Activated CD8-positive, alpha-beta memory T cell treated with anti-CD3 and anti-CD28 coated beads, Interleukin-2, amount 50 U/mL, for 24 hours (primary cell): ENCODE measurements around the gene TRIML1.
"Not testable (repeated sequence)": the region's sequence is repeated elsewhere in the genome, so short reads cannot be mapped to it uniquely, and the experiment has no call there.

Source experiments
- DNase-seq: peaks from one replicate; pipeline ENCODE4 v3.0.0-alpha.2; 2020; ENCODE audit errors: extremely low read depth

Gene TRIML1

DNA sequence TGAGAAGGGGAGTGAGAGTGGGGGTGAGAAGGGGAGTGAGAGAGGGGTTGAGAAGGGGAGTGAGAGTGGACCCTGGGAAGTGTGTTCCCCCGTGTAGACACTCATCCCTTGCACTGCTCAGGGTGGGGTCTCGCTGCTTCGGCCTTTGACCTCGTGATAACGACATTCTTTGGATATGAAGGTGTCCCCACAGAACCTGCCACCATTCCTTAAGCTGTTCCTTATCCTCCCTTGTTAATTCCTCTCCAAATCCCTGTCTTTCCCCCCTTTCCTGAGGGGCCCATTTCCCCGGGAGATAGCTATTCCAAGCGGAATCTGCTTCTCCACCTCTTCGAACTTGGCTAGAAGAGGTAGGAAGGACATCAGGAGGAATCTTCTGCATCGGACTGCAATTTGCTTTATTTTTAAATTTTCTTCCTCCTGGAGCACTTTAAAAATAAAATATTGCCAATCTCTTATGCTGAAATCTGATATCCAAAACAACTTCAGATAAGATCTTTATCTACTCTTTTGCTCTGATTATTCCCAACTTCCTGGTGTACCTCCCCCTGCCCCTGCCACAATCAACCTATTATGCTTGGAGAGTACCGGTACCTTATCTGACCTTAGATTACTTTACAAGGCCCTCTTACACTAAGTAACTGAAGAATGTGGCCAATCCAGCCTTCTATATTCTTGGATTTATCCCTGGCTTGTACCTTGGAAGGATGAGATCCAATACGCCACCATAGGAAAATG, 15.6 kb downstream of the TRIML1 start:
- no peak for DNase-seq

DNA sequence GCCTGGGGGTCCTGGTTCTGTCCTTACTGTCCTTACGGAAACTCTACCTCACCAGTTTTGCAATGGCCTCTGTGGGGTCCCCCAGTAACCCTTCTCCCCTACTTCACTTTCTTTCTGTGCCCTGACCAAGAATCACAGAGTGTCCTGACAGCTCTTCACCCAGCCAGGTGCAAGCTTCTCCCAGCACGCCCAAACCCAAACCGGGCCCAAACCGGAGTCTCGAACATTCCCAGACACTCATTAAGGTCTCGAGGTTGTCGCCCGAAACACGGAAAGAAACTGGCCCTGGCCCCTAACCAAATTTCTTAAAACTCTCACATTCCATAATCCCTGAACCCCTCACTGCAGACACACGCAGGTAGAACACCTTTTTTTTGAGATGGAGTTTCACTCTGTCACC, 19.1 kb downstream of the TRIML1 start:
- DNase-seq = no peak

DNA sequence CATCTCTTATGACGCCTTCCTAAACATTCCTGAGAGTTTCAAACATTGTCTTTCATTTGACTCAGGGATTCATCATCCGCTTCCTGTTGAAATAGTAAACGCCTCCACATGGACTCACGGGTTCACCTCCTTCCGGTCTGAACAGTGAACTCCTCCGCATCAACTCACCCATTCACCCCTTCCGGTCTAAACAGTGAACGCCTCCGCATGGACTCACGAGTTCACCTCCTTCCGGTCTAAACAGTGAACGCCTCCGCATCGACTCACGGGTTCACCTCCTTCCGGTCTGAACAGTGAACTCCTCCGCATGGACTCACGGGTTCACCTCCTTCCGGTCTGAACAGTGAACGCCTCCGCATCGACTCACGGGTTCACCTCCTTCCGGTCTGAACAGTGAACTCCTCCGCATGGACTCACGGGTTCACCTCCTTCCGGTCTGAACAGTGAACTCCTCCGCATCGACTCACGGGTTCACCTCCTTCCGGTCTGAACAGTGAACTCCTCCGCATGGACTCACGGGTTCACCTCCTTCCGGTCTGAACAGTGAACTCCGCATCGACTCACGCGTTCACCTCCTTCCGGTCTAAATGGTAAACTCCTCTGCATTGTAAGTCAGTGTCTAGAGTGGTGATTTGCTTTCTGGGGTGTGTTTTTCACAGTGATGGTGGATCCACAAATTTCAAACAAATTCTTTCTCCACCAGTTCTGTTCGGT, 20.4 kb downstream of the TRIML1 start:
- not testable (repeated sequence) for DNase-seq

DNA sequence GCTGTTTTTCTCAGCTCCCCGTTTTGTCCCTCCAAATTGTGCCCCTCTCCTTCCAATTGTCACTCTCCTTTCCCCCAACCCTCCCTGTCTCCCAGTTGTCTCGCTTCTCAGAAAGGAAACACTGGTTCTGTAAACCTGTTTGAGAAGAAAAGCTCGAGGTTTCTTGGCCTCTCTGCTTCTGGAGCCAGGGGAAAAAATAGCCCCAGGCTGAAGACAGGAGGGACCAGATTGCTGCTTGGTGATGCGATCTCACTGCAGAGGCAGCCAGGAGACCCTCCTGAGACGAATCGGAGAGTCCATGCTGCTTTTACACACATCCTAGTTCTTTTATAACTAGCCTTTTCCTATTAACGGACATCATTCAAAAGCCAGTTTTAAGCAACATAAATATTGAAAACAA, 21.2 kb downstream of the TRIML1 start:
- no peak for DNase-seq

DNA sequence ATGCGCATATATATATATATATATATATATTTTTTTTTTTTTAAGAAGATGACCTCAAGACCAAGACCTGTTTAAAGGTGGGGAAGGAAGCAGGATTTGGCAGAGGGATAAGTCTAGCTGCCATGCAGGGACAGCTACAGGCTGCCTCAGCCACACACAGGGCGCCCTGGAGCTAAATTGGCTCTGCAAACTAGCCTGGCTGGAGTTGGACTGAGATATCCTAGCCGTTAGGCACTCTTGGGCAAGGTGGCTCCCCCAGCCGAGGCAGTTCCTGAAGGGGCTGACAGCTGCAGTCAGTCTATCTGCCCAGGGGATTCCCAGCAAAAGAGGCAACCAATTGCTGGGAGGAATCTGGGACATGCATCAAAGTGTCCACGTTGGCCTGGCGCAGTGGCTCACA, 21.9 kb downstream of the TRIML1 start:
- DNase-seq = no peak

DNA sequence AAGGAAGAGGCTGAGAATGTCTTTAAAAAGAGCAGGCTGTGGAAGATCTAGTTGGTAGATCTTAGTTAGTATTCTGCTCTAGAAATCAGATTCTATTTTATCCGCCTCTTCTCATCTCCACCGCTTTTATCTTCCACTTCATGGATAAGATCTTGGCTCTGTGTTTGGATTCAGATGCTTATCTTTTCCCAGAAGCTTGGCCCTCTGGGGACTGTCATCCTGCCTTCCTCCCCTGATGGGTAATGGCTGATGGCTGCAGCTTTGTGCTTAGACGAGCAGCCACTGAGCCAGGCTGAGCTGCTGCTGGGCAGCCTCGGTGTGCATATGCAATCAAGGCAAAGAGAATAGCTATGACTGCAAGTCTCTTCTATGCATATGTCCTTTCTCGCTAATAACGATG, 23.5 kb downstream of the TRIML1 start:
- no peak for DNase-seq

DNA sequence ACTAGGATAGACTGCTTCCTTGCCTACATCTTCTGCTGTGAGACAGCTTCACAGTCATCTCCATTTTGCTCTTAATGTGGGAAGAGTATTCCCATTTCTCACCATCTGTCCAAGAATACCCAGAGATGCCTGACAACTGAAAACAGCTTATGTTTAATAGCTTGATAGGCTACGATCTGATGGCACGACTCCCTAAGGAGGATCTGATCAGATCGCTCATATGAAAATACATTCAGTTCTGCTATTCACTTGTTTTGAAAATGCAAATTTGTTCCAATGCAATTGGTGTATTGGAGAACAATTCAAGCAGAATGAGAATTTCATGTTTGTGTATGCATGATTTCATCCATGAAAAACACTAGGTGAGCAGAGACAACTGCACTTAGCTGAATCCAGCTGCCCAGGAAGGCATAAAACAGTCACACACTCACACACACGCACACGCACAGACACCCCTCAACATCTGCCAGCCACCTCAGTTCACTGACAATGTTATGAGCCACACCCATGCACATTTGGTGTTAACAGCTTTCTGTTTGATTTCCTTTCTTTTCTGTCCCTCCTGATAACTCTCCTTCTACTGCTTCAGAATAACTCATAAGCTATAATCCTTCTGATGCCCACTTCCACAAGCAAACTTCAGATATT, 29.6 kb downstream of the TRIML1 start:
- DNase-seq = no peak

DNA sequence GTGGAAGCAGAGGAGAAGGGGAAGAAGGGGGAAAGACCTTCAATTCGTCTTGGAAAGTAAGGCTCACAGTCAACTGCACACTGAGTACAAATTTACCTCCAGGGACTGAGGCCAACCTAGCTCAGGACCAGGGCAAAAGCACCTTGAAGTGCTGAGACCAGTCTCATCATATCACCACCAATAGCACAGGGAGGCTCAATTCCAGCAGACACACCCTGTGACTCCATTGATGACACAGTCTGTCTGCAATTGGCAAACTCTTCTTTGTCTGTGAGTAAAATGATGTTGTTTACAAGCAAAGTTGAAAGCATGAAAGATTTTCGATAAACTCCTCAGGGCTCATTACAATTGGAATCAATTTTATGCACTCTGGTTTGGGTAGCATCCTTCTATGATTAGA, 32.3 kb downstream of the TRIML1 start:
- no peak for DNase-seq

DNA sequence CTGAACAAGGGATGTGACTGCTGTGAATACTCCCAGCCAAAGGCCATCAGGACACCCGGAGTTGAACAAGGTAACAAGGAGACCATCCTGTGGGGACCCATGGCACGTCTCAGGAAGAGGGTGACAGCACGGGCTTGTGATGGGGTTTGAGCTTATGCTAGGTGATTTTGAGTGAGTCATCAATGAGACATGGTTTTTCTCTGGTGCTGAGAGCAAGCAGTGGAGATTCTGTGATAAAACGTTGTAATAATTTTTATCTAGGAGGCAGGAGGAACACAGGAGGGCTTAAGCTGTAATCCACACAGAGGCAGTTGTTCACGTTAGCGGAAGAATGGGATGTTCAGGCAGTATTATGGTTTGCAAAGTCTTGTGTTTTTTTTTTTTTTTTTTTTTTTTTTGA, 36.0 kb downstream of the TRIML1 start:
- no peak for DNase-seq

DNA sequence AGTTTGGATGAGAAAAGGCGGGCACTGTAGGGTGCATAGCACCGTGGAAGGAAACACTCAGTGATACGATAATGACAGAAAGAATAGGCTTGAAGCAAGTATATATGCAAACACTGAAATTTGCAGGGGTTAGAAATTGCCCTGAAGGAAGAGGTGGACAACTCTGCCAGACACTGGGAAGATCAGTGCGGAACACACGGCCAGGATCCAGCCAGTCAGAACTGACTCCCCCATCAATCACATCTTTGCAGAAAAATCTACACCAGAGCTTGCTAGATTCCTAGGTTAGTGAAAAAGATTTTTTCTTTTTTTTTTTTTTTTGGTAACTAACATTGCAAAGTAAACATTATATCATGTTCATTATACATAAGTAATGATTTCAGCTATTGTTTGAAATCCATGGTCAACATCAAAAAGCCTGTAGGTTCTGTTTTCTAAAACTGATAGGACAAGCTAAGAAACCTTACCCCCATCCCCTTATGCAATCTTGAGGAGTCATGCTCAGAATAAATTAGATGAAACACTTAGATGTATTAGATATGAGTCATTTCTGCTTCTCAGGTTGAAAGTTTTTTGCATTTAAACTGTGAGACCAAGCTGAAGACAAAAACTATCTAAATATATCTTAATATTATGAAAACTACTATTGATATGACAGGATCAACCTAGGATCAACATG, 38.9 kb downstream of the TRIML1 start:
- DNase-seq = no peak

DNA sequence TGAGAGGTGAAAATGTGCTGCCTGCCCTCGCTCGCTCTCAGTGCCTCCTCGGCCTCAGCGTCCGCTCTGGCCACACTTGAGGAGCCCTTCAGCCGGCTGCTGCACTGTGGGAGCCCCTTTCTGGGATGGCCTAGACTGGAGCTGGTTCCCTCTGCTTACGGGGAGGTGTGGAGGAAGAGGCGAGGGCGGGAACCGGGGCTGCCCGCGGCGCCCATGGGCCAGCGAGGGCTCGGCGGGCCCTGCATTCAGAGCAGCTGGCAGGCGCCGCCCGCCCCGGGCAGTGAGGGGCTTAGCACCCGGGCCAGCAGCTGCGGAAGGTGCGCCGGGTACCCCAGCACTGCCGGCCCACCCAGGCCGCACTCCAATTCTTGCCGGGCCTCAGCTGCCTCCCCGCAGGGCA, 39.6 kb downstream of the TRIML1 start:
- no peak for DNase-seq

DNA sequence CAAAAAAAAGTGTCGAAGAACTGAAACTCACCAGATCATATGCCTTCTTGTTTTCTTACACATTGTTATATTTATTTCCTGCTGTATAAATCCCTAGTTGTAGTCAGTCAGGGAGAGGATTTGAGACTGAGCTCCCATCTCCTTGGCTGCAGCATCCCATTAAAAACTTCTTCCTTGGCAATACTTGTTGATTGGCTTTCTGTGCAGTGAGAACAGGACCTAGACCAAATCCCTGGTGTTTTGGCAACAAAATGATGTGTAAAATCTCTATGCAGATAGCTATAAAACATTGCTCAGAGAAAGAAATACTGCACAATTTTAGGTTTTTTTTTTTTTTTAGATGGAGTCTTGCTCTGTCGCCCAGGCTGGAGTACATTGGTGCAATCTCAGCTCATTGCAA, 47.9 kb downstream of the TRIML1 start:
- DNase-seq = no peak

DNA sequence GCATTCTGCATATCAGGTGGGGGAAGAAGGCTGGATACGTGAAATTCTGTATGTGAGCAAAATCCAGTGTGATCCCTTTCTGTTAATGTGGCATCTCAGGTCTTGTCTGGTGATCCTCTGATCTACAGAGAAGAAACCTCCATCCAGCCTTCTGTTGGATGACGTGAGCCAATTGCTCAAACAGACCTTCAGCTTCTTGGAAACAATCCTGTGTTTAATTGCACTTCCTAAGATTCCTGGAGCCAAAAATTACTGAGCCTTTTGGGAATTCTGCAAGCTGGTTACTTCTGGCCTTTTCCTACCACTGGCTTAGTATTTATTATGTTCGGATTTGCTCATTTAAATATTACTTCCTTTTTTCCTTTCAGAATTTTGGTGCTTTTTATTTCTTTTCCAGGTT, 51.2 kb downstream of the TRIML1 start:
- no peak for DNase-seq

DNA sequence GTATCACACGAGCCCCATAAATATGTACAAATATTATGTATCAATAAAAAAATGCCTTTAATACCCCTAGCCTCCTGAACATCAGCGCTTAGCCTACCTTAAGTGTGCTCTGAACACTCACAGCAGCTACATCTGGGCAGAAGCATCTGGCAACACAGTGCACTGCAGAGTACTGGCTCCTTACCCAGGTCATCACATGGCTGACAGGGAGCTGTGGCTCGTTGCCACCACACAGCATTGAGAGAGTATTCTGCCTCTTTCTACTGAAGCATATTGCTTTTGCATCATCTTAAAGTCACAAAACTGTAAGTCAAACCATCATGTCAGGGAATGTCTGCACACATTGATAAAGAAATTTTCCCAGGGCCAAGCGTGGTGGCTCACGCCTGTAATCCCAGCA, 55.2 kb downstream of the TRIML1 start:
- no peak for DNase-seq

DNA sequence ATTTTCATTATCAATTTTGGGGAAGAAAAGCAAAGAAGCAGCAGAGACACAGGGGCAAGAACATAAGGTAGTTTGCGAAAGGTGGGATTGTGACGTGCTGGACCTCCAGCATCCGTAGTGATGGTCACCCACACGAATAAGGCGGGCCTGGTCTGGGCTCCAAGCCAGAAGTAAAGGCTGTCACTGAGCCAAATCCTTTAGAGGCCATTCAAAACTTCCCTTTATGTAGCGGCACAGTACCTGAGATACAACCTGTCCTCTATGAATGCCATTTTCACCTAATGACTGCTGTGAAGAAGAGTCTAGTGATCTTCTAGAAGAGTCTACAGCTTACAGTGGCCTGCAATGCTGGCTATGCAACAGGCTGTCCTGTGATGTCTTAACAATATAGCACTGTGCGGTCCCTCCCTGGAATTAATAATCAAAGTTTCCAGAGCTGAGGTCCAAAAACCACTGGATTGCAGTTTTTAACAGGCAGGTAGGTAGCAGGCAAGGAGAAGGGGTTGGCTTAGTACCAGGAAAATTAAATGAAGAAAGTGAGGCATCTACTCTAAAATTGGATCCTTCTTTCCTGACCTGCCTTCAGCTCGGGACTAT, 56.2 kb downstream of the TRIML1 start:
- no peak for DNase-seq

DNA sequence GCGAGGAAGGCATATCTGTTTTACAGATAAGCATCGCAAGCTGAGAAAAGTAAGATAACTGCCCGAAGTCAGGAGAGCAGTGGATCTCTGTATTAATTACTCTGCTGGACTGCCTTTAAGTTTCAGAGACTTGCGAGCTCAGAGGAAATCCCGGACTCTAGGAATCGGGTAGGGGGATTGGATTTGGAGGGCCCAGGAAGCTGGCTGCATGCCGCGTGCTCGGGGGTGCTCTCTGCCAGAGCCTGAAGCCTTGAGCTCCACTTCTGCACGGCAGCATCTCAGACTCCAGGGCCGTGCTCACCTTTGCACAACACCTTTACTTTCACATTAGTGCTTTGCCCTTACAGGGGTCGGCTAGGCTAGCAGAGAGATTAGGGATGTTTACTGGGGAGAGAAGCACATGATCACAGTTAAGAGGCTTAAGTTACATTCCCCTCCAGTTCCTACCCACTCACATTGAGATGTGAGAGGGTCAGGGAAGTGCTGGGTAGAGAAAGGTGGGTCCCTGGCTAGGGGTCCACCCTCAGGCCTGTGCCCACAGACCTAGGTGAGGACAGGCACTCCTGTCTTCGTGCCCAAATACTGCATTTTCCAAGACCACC, 57.0 kb downstream of the TRIML1 start:
- no peak for DNase-seq
